Spleen (tissue), 7 donors: ENCODE results near the gene CDK12.

ENCODE experiments used
- CTCF ChIP-seq, 11 experiments: fragments of 200-600 bp in 7 of 11; fragments of 450-650 bp in 4 of 11; sonication (generic) in 4 of 11; IDR thresholded peaks in 8 of 11; conservative IDR thresholded peaks in 3 of 11; 1 replicate in 7 of 11; 2 replicates in 4 of 11; pipeline versions ENCODE4 v1.4.0 to v1.8.0; 2016 to 2021; ENCODE audit warnings: antibody characterized with exemption in 11 of 11, inconsistent platforms in 4 of 11, mild to moderate bottlenecking in 1 of 11
- POLR2A ChIP-seq, 3 donors: fragments of 450-650 bp; IDR thresholded peaks; one replicate each; pipeline ENCODE4 v1.5.1; 2017; ENCODE audit warnings: antibody characterized with exemption in 3 of 3, mild to moderate bottlenecking in 1 of 3
- donor health status: DM: no; HTN: no; CAD: no; lungs with moderate emphysema.
- donor health status: DM: no; HTN: no; CAD: no.
- donor health status: DM: no; HTN: no; CAD: no.

- TF ChIP-seq CTCF (IDR thresholded peaks at IDR 0.05 in 8 of 11, conservative IDR thresholded peaks at IDR 0.05 in 3 of 11), result no peak
- TF ChIP-seq POLR2A (IDR thresholded peaks at IDR 0.05), result no peak
These were observed 12.0 kb downstream of the CDK12 start for GRCh38 chr17:39473310-39473709.
